Measurements from ENCODE around the gene CRY1.

Gene CRY1

GRCh38 chr12:107129315-107129930 lies 36.1 kb upstream of the CRY1 start:
- TF ChIP-seq REST (IDR thresholded peaks at IDR 0.05; ENCODE audit: insufficient read depth in 1 of 2, low read depth in 2 of 2, low read length in 2 of 2) (no peak), POLR2AphosphoS5 (IDR thresholded peaks at IDR 0.05; ENCODE audit: low read depth, low read length) (no peak), TAF1 (IDR thresholded peaks at IDR 0.05; ENCODE audit: borderline replicate concordance, insufficient read depth, low read length) (no peak), FOXP2 (optimal IDR thresholded peaks at IDR 0.05; ENCODE audit: borderline replicate concordance, extremely low read depth, extremely low read length, insufficient read depth) (no peak), SIN3A (IDR thresholded peaks at IDR 0.05; ENCODE audit: borderline replicate concordance, insufficient read depth, low read length) (no peak)

- TF ChIP-seq SIN3A (IDR thresholded peaks at IDR 0.05; ENCODE audit: borderline replicate concordance, insufficient read depth, low read length) (no peak), REST (IDR thresholded peaks at IDR 0.05; ENCODE audit: insufficient read depth in 1 of 2, low read depth in 2 of 2, low read length in 2 of 2) (no peak), FOXP2 (optimal IDR thresholded peaks at IDR 0.05; ENCODE audit: borderline replicate concordance, extremely low read depth, extremely low read length, insufficient read depth) (no peak), TAF1 (IDR thresholded peaks at IDR 0.05; ENCODE audit: borderline replicate concordance, insufficient read depth, low read length) (no peak)
Observed at GRCh38 chr12:107127482-107128430, 34.4 kb upstream of the CRY1 start.

GRCh38 chr12:107126796-107127481 lies 33.6 kb upstream of the CRY1 start:
- no peak for TF ChIP-seq REST (IDR thresholded peaks at IDR 0.05; ENCODE audit: insufficient read depth in 1 of 2, low read depth in 2 of 2, low read length in 2 of 2)
- TF ChIP-seq POLR2AphosphoS5 (IDR thresholded peaks at IDR 0.05; ENCODE audit: low read depth, low read length) = no peak
- no peak for TF ChIP-seq FOXP2 (optimal IDR thresholded peaks at IDR 0.05; ENCODE audit: borderline replicate concordance, extremely low read depth, extremely low read length, insufficient read depth)
- no peak for TF ChIP-seq TAF1 (IDR thresholded peaks at IDR 0.05; ENCODE audit: borderline replicate concordance, insufficient read depth, low read length)
- no peak for TF ChIP-seq SIN3A (IDR thresholded peaks at IDR 0.05; ENCODE audit: borderline replicate concordance, insufficient read depth, low read length)

GRCh38 chr12:107125833-107126232 lies 32.5 kb upstream of the CRY1 start:
- no peak for TF ChIP-seq TAF1 (IDR thresholded peaks at IDR 0.05; ENCODE audit: borderline replicate concordance, insufficient read depth, low read length)
- no peak for TF ChIP-seq REST (IDR thresholded peaks at IDR 0.05; ENCODE audit: insufficient read depth in 1 of 2, low read depth in 2 of 2, low read length in 2 of 2)
- no peak for TF ChIP-seq POLR2AphosphoS5 (IDR thresholded peaks at IDR 0.05; ENCODE audit: low read depth, low read length)
- no peak for TF ChIP-seq FOXP2 (optimal IDR thresholded peaks at IDR 0.05; ENCODE audit: borderline replicate concordance, extremely low read depth, extremely low read length, insufficient read depth)
- TF ChIP-seq SIN3A (IDR thresholded peaks at IDR 0.05; ENCODE audit: borderline replicate concordance, insufficient read depth, low read length) = no peak

All from PFSK-1 (cell line).